NCI-H526 treated with DMSO at 0.1 percent for 48 hours (cell line): ENCODE measurements around the gene DUSP10.
A peak's percentile ranks its signal among the peaks of the same experiment; 100 is the strongest.

Source experiments
- DNase-seq: peaks from one replicate; lab custom pipeline; 2025; lab: John Stamatoyannopoulos, UW

DUSP10 gene

GRCh38 chr1:221695301-221695700 is 46.6 kb downstream of the DUSP10 start:
- no peak for DNase-seq

GRCh38 chr1:221694109-221694508 is 47.8 kb downstream of the DUSP10 start:
- no peak for DNase-seq

GRCh38 chr1:221693087-221693486 is 48.8 kb downstream of the DUSP10 start:
- no peak for DNase-seq

GRCh38 chr1:221692643-221693042 is 49.2 kb downstream of the DUSP10 start:
- DNase-seq = no peak

- DNase-seq = no peak
These were observed 50.6 kb downstream of the DUSP10 start for GRCh38 chr1:221691261-221691660.

GRCh38 chr1:221690858-221691257 is 51.0 kb downstream of the DUSP10 start:
- DNase-seq = no peak

GRCh38 chr1:221689138-221689537 is 52.8 kb downstream of the DUSP10 start:
- no peak for DNase-seq

GRCh38 chr1:221688488-221688843 is 53.4 kb downstream of the DUSP10 start:
- DNase-seq = no peak

- no peak for DNase-seq
These were observed 53.9 kb downstream of the DUSP10 start for GRCh38 chr1:221687836-221688487.

GRCh38 chr1:221683681-221684080 is 58.2 kb downstream of the DUSP10 start:
- DNase-seq = no peak

- no peak for DNase-seq
These were observed 61.8 kb downstream of the DUSP10 start for GRCh38 chr1:221680085-221680484.

GRCh38 chr1:221678014-221678413 is 63.9 kb downstream of the DUSP10 start:
- DNase-seq = no peak

- DNase-seq = no peak
These were observed 65.7 kb downstream of the DUSP10 start for GRCh38 chr1:221675880-221676800.

- DNase-seq = no peak
These were observed 68.9 kb downstream of the DUSP10 start for GRCh38 chr1:221672965-221673364.

GRCh38 chr1:221672239-221672645 is 69.6 kb downstream of the DUSP10 start:
- no peak for DNase-seq

- no peak for DNase-seq
These were observed 71.8 kb downstream of the DUSP10 start for GRCh38 chr1:221670081-221670480.

- DNase-seq = no peak
These were observed 72.4 kb downstream of the DUSP10 start for GRCh38 chr1:221669441-221669840.

GRCh38 chr1:221667504-221667903 is 74.4 kb downstream of the DUSP10 start:
- no peak for DNase-seq

- peak; percentile 0 for DNase-seq
These were observed 77.6 kb downstream of the DUSP10 start for GRCh38 chr1:221664253-221664652.

- DNase-seq = no peak
These were observed 78.6 kb downstream of the DUSP10 start for GRCh38 chr1:221663321-221663720.

- no peak for DNase-seq
These were observed 86.1 kb downstream of the DUSP10 start for GRCh38 chr1:221655766-221656305.
